GM18526 (cell line): ENCODE data around the gene EPHB3.

Source experiments
- POLR2A ChIP-seq: IDR thresholded peaks from 3 replicates; pipeline ENCODE4 v1.6.1; 2011; ENCODE audit not compliant: insufficient read length; ENCODE audit errors: extremely low read depth

The EPHB3 gene

GRCh38 chr3:184579513-184579912 lies 17.9 kb downstream of the EPHB3 start:
- no peak for TF ChIP-seq POLR2A

GRCh38 chr3:184580376-184580775 lies 18.8 kb downstream of the EPHB3 start:
- no peak for TF ChIP-seq POLR2A

DNA sequence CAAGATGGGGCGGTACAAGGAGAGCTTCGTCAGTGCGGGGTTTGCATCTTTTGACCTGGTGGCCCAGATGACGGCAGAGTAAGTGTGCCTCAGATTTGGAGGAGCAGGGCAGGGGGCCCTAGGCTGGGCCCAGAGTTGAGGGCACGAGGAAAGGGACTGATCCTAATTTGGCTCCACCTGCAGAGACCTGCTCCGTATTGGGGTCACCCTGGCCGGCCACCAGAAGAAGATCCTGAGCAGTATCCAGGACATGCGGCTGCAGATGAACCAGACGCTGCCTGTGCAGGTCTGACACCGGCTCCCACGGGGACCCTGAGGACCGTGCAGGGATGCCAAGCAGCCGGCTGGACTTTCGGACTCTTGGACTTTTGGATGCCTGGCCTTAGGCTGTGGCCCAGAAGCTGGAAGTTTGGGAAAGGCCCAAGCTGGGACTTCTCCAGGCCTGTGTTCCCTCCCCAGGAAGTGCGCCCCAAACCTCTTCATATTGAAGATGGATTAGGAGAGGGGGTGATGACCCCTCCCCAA lies 19.8 kb downstream of the EPHB3 start:
- TF ChIP-seq POLR2A = no peak

GRCh38 chr3:184582646-184583577 lies 21.3 kb downstream of the EPHB3 start:
- no peak for TF ChIP-seq POLR2A

GRCh38 chr3:184583578-184584451 lies 22.2 kb downstream of the EPHB3 start:
- TF ChIP-seq POLR2A = no peak

GRCh38 chr3:184584464-184584891 lies 22.9 kb downstream of the EPHB3 start:
- no peak for TF ChIP-seq POLR2A

- TF ChIP-seq POLR2A = no peak
These were observed 24.0 kb downstream of the EPHB3 start for GRCh38 chr3:184585545-184585944.

- no peak for TF ChIP-seq POLR2A
These were observed 25.3 kb downstream of the EPHB3 start for GRCh38 chr3:184586851-184587250.

- TF ChIP-seq POLR2A = no peak
These were observed 27.2 kb downstream of the EPHB3 start for GRCh38 chr3:184588776-184589175.

GRCh38 chr3:184590795-184591194 lies 29.2 kb downstream of the EPHB3 start:
- TF ChIP-seq POLR2A = no peak

GRCh38 chr3:184591789-184592188 lies 30.2 kb downstream of the EPHB3 start:
- TF ChIP-seq POLR2A = no peak

DNA sequence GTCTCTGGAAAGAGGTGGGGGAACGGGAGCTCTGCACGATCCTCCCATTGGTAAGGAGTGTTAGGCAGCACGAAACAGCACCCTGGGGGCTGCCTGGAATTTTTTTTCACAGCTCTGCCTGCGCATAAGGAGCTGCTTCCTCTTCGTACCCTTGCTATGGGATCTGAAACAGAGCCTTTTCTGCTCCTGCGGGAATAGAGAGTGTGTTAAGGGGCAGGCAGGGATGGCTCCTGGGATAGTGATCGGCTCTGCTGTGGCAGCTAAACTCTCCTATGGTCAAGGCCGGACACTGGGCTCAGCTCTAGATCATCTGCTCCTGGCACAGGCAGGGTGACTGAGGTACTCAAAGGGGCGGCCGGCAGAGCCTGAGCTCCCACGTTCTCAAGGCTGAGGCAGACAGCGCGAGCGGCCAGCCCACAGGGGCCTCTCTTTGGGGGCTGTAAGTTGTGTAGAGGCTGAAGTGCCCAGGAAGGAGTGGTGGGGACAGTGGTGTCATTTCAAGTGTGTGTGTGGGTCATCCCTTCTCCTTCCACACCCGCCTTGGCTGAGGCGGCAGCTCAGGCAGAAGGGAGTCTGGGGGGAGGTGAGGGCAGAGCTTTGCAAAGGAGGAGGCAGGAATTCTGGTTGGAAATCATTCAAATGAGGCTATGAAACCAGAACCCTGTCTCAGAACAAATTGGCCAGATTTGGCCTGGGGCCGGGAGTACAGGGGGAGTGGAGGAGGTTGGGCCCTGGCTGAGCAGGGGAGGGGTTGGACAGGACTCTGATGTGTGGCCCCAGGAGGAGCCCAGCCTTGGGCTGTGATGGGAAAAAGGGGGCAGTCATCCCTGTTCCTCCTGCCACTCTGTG lies 31.0 kb downstream of the EPHB3 start:
- no peak for TF ChIP-seq POLR2A

- TF ChIP-seq POLR2A = no peak
These were observed 31.8 kb downstream of the EPHB3 start for GRCh38 chr3:184593220-184593927.

GRCh38 chr3:184593928-184594303 lies 32.3 kb downstream of the EPHB3 start:
- TF ChIP-seq POLR2A = no peak
